Mesenchymal stem cell (in vitro differentiated cells and primary cell): ENCODE measurements around the gene MPDU1.
A peak's percentile ranks its signal among the peaks of the same experiment; 100 is the strongest.

Experiments used
- DNase-seq: peaks from one replicate; pipeline ENCODE4 v3.0.0-alpha.2; 2013
- H2AFZ ChIP-seq: one replicate; pipeline ENCODE4 v1.6.1; 2013; ENCODE audit warnings: low read depth, mild to moderate bottlenecking, control low read depth, inconsistent platforms, low read length, moderate library complexity
- H2AK5ac ChIP-seq: 2 replicates; pipeline ENCODE4 v1.6.1; 2013; ENCODE audit warnings: low read length, moderate library complexity, mild to moderate bottlenecking, inconsistent platforms; ENCODE audit not compliant: severe bottlenecking
- H2BK120ac ChIP-seq: one replicate; pipeline ENCODE4 v1.6.1; 2013; ENCODE audit warnings: low read depth, mild to moderate bottlenecking, inconsistent platforms, low read length, moderate library complexity
- H2BK12ac ChIP-seq, 2 experiments: one replicate each; pipeline ENCODE4 v1.6.1; 2013; ENCODE audit warnings: inconsistent platforms in 2 of 2, low read length in 2 of 2, mild to moderate bottlenecking in 2 of 2, moderate library complexity in 2 of 2, control low read depth in 1 of 2
- H2BK15ac ChIP-seq: one replicate; pipeline ENCODE4 v1.6.1; 2013; ENCODE audit warnings: mild to moderate bottlenecking, low read depth, inconsistent platforms; ENCODE audit not compliant: poor library complexity, severe bottlenecking
- H2BK5ac ChIP-seq: 2 replicates; pipeline ENCODE4 v1.6.1; 2013; ENCODE audit warnings: low read depth, mild to moderate bottlenecking, low read length, control low read depth, inconsistent platforms; ENCODE audit not compliant: poor library complexity, severe bottlenecking
- H3K14ac ChIP-seq, 2 experiments: one replicate each; pipeline ENCODE4 v1.6.1; 2013; ENCODE audit warnings: inconsistent platforms in 2 of 2, low read length in 2 of 2, control low read depth in 1 of 2, mild to moderate bottlenecking in 1 of 2, moderate library complexity in 1 of 2
- H3K18ac ChIP-seq, 2 experiments: one replicate each; pipeline ENCODE4 v1.6.1; 2013; ENCODE audit warnings: inconsistent platforms in 2 of 2, low read length in 2 of 2, control low read depth in 1 of 2, low read depth in 1 of 2, mild to moderate bottlenecking in 1 of 2
- H3K23ac ChIP-seq, 2 experiments: one replicate each; pipeline ENCODE4 v1.6.1; 2013; ENCODE audit warnings: inconsistent platforms in 2 of 2, low read length in 2 of 2, mild to moderate bottlenecking in 2 of 2, moderate library complexity in 2 of 2, control low read depth in 1 of 2
- H3K27ac ChIP-seq: 2 replicates; pipeline ENCODE4 v1.5.1; 2013; ENCODE audit warnings: mild to moderate bottlenecking, moderate library complexity, low read length, control low read depth, inconsistent platforms; ENCODE audit not compliant: poor library complexity, severe bottlenecking
- H3K27me3 ChIP-seq, 2 experiments: 2 replicates each; pipeline versions ENCODE4 v1.6.1 to v1.7.0; 2013; ENCODE audit warnings: low read length in 2 of 2, mild to moderate bottlenecking in 2 of 2, moderate library complexity in 2 of 2, control low read depth in 1 of 2, inconsistent platforms in 1 of 2; ENCODE audit not compliant: control insufficient read depth in 1 of 2, insufficient read depth in 1 of 2
- H3K36me3 ChIP-seq, 2 experiments: 2 replicates each; pipeline versions ENCODE4 v1.6.1 to v1.7.0; 2013; ENCODE audit warnings: low read length in 2 of 2, control low read depth in 1 of 2, inconsistent platforms in 1 of 2, low read depth in 1 of 2, mild to moderate bottlenecking in 1 of 2; ENCODE audit not compliant: insufficient read depth in 2 of 2, control insufficient read depth in 1 of 2
- H3K4ac ChIP-seq, 2 experiments: one replicate each; pipeline ENCODE4 v1.6.1; 2013; ENCODE audit warnings: inconsistent platforms in 2 of 2, low read length in 2 of 2, mild to moderate bottlenecking in 2 of 2, moderate library complexity in 2 of 2, control low read depth in 1 of 2, low read depth in 1 of 2
- H3K4me1 ChIP-seq: 2 replicates; pipeline ENCODE4 v1.6.1; 2013; ENCODE audit warnings: low read depth, low read length, control low read depth; ENCODE audit not compliant: control insufficient read depth, insufficient read depth
- H3K4me2 ChIP-seq: 2 replicates; pipeline ENCODE4 v1.6.1; 2013; ENCODE audit warnings: low read length, mild to moderate bottlenecking, inconsistent platforms; ENCODE audit not compliant: poor library complexity, severe bottlenecking
- H3K4me3 ChIP-seq, 2 experiments: 2 replicates each; pipeline versions ENCODE4 v1.5.1 to v1.7.0; 2013; ENCODE audit warnings: low read length in 2 of 2, mild to moderate bottlenecking in 2 of 2, control low read depth in 1 of 2, low read depth in 1 of 2; ENCODE audit not compliant: insufficient read depth in 1 of 2
- H3K79me1 ChIP-seq: replicated peaks from 2 replicates; pipeline ENCODE4 v1.6.1; 2013; ENCODE audit warnings: mild to moderate bottlenecking, control low read depth, low read length, inconsistent platforms; ENCODE audit not compliant: poor library complexity, severe bottlenecking
- H3K9ac ChIP-seq: 2 replicates; pipeline ENCODE4 v1.7.0; 2013; ENCODE audit warnings: mild to moderate bottlenecking, low read length, moderate library complexity
- H3K9me3 ChIP-seq: 2 replicates; pipeline ENCODE4 v1.7.0; 2013; ENCODE audit warnings: mild to moderate bottlenecking, low read length; ENCODE audit not compliant: control insufficient read depth
- H4K8ac ChIP-seq: one replicate; pipeline ENCODE4 v1.6.1; 2013; ENCODE audit warnings: inconsistent platforms, mild to moderate bottlenecking, low read length, moderate library complexity
- H4K91ac ChIP-seq: one replicate; pipeline ENCODE4 v1.6.1; 2013; ENCODE audit warnings: mild to moderate bottlenecking, low read length, inconsistent platforms
- WGBS: methylation state at CpG from one replicate; pipeline ENCODE4 v1.1.7; 2013; ENCODE audit warnings: mixed read lengths; 5-methylcytosine and 5-hydroxymethylcytosine counted together

MPDU1 gene

GRCh38 chr17:7561589-7562207, 22.0 kb upstream of the MPDU1 start, which contains the start of gene SENP3:
TSS of gene SENP3 (plus strand) at chr17:7561919. CDS start at chr17:7563077, 1,158 bp downstream.
- Histone ChIP-seq H4K91ac (peak within 1 kb of the TSS; percentile 81), H3K4me1 (peaks cover 26% of the 10 kb centered on the region), H3K9me3 (no peaks in the 10 kb centered on the region), H3K23ac (peak within 1 kb of the TSS in 1 of 2 experiments; percentile 42), H2BK15ac (peak within 1 kb of the TSS; percentile 77), H3K9ac (peak within 1 kb of the TSS; percentile 96), H3K14ac (peak within 1 kb of the TSS in 1 of 2 experiments; percentile 61), H2BK120ac (peak within 1 kb of the TSS; percentile 50), H4K8ac (peak within 1 kb of the TSS; percentile 82), H3K4me2 (peak within 1 kb of the TSS; percentile 89), H2BK12ac (no peak within 1 kb of the TSS), H3K18ac (peak within 1 kb of the TSS in 1 of 2 experiments; percentile 91), H2AFZ (peak within 1 kb of the TSS; percentile 87), H3K27me3 (no peaks in the 10 kb centered on the region), H3K4ac (peak within 1 kb of the TSS; percentile 58 to 85), H3K36me3 (peaks cover 29 to 31% of the 10 kb centered on the region in 2 experiments), H3K27ac (peak within 1 kb of the TSS; percentile 33), H3K79me1 (peaks cover 16% of the 10 kb centered on the region), H3K4me3 (peak within 1 kb of the TSS; percentile 82 to 96), H2AK5ac (peak within 1 kb of the TSS; percentile 9), H2BK5ac (no peak within 1 kb of the TSS)
- peak; percentile 91 for DNase-seq
- WGBS, result under 1% methylated on average over 50 of the region's 82 CpGs

- Histone ChIP-seq H2BK15ac (peak overlapping the region; percentile 77), H2BK5ac (no peak overlapping the region), H2BK120ac (peak overlapping the region; percentile 50), H2AFZ (no peak overlapping the region), H2BK12ac (no peak overlapping the region), H3K36me3 (peaks cover 34% of the 10 kb centered on the region in 2 experiments), H3K4ac (peak overlapping the region; percentile 58 to 85), H3K9me3 (no peaks in the 10 kb centered on the region), H3K4me3 (peak overlapping the region; percentile 82 to 96), H3K4me1 (peaks cover 26% of the 10 kb centered on the region), H2AK5ac (peak overlapping the region; percentile 9), H4K91ac (no peak overlapping the region), H3K9ac (peak overlapping the region; percentile 96), H3K18ac (peak overlapping the region in 1 of 2 experiments; percentile 91), H3K79me1 (peaks cover 16% of the 10 kb centered on the region), H3K14ac (no peak overlapping the region), H3K27me3 (no peaks in the 10 kb centered on the region), H4K8ac (peak overlapping the region; percentile 82), H3K4me2 (peak overlapping the region; percentile 89), H3K27ac (peak overlapping the region; percentile 14), H3K23ac (no peak overlapping the region)
- DNase-seq, result no peak
- WGBS, result 2% methylated on average over 21 of the region's 28 CpGs
Observed at GRCh38 chr17:7562208-7562605, 21.4 kb upstream of the MPDU1 start.

- WGBS, result 96% methylated on average over 30 of the region's 30 CpGs
Observed at GRCh38 chr17:7563115-7563869, 20.4 kb upstream of the MPDU1 start.

GRCh38 chr17:7569571-7569970, 14.1 kb upstream of the MPDU1 start:
- Histone ChIP-seq H3K23ac (no peak overlapping the region), H3K4me2 (no peak overlapping the region), H3K18ac (no peak overlapping the region), H3K9ac (peak overlapping the region; percentile 1), H2BK5ac (no peak overlapping the region), H2BK15ac (no peak overlapping the region), H2BK12ac (no peak overlapping the region), H3K27ac (no peak overlapping the region), H4K91ac (no peak overlapping the region), H3K4me3 (no peak overlapping the region), H3K14ac (no peak overlapping the region), H2AFZ (no peak overlapping the region), H3K79me1 (peaks cover 33% of the 10 kb centered on the region), H3K36me3 (peaks cover 60 to 70% of the 10 kb centered on the region in 2 experiments), H3K27me3 (no peaks in the 10 kb centered on the region), H4K8ac (no peak overlapping the region), H3K4ac (no peak overlapping the region), H3K9me3 (no peaks in the 10 kb centered on the region), H2AK5ac (no peak overlapping the region), H2BK120ac (no peak overlapping the region), H3K4me1 (peaks cover 7% of the 10 kb centered on the region)
- 97% methylated on average over 4 of the region's 5 CpGs for WGBS
- no peak for DNase-seq

More at GRCh38 chr17:7563115-7563869, 20.4 kb upstream of the MPDU1 start:
- peaks cover 40 to 42% of the 10 kb centered on the region in 2 experiments for H3K36me3 ChIP-seq
- no peak overlapping the region for H3K14ac ChIP-seq
- no peak overlapping the region for H2AFZ ChIP-seq
- H3K4me3 ChIP-seq, result peak overlapping the region in 1 of 2 experiments; percentile 96
- H3K79me1 ChIP-seq, result peaks cover 21% of the 10 kb centered on the region
- no peak overlapping the region for H3K18ac ChIP-seq
- H4K91ac ChIP-seq, result no peak overlapping the region
- no peak overlapping the region for H3K23ac ChIP-seq
- no peak overlapping the region for H2BK120ac ChIP-seq
- H3K9me3 ChIP-seq, result no peaks in the 10 kb centered on the region
- no peaks in the 10 kb centered on the region for H3K27me3 ChIP-seq
- H2BK12ac ChIP-seq, result no peak overlapping the region
- H3K4me1 ChIP-seq, result peaks cover 17% of the 10 kb centered on the region
- peak overlapping the region; percentile 89 for H3K4me2 ChIP-seq
- no peak overlapping the region for H3K27ac ChIP-seq
- H2AK5ac ChIP-seq, result no peak overlapping the region
- no peak overlapping the region for H2BK5ac ChIP-seq
- no peak for DNase-seq
- no peak overlapping the region for H3K4ac ChIP-seq
- H3K9ac ChIP-seq, result peak overlapping the region; percentile 96
- peak overlapping the region; percentile 49 for H2BK15ac ChIP-seq
- no peak overlapping the region for H4K8ac ChIP-seq
